Psoas muscle (tissue), 8 donors: ENCODE measurements around the gene PDZD7. TPM values are rescaled to one million over a fixed set of nuclear protein-coding genes. Genes with fewer than 3 reads are reported as not detected.
A peak's percentile ranks its signal among the peaks of the same experiment; 100 is the strongest.

Experiments used
- ATAC-seq, 4 donors: fragments of 200-7000 bp; cut with Tn5 transposase; one replicate each; pipeline ENCODE4 v1.9.1; 2020; ENCODE audit warnings: moderate library complexity in 3 of 4, mild to moderate bottlenecking in 2 of 4
- DNase-seq, 2 donors: peaks; one replicate each; pipeline ENCODE4 v3.0.0-alpha.2; 2020
- H3K27ac ChIP-seq: fragments of 200-600 bp; one replicate; pipeline ENCODE4 v1.8.0; 2022
- H3K27me3 ChIP-seq, 3 donors: fragments of 200-600 bp in 1 of 3; one replicate each; pipeline versions ENCODE4 v1.6.1 to v1.8.0; 2013 to 2022; ENCODE audit warnings: low read length in 2 of 3, mild to moderate bottlenecking in 2 of 3, moderate library complexity in 1 of 3; ENCODE audit not compliant: insufficient read depth in 3 of 3
- H3K36me3 ChIP-seq, 2 donors: fragments of 200-600 bp in 1 of 2; one replicate each; pipeline versions ENCODE4 v1.6.1 to v1.8.0; 2013 to 2022; ENCODE audit warnings: low read depth in 1 of 2, mild to moderate bottlenecking in 1 of 2, moderate library complexity in 1 of 2; ENCODE audit not compliant: insufficient read depth in 1 of 2
- H3K4me1 ChIP-seq: fragments of 200-600 bp; one replicate; pipeline ENCODE4 v1.8.0; 2022
- H3K4me3 ChIP-seq: fragments of 200-600 bp; one replicate; pipeline ENCODE4 v1.8.0; 2022; ENCODE audit warnings: mild to moderate bottlenecking
- H3K9me3 ChIP-seq: fragments of 200-600 bp; one replicate; pipeline ENCODE4 v1.8.0; 2022
- CTCF ChIP-seq: fragments of 200-600 bp; IDR thresholded peaks from one replicate; pipeline ENCODE4 v1.8.0; 2022; ENCODE audit warnings: antibody characterized with exemption
- WGBS, 3 donors: extraction: QIAGEN DNeasy Blood & Tissue Kit; methylation state at CpG; one replicate each; pipeline versions ENCODE4 v1.1.6 to v1.1.7; 2013; 5-methylcytosine and 5-hydroxymethylcytosine counted together
- intact Hi-C, 2 donors: fragments of 100-400 bp; cut with DNase I; formaldehyde crosslinking; loops; one replicate each; pipeline versions ENCODE4 v1.11.0 to v1.14.2; 2022
- polyA plus RNA-seq, 3 donors: library from polyadenylated mRNA; stranded (reverse); fragments of 200-250 nt; gene quantifications; one replicate each; pipeline ENCODE4 v1.2.3, GENCODE V29; 2013
- total RNA-seq, 4 donors: library from RNA; stranded (reverse); fragmentation: NEBNext Ultra II Directional in 2 of 4; extraction: Animal tissue kit (Norgen Biotek cat#: 25700) in 2 of 4; gene quantifications; one replicate each; pipeline versions ENCODE4 v1.2.1 to v1.2.4, GENCODE V29; 2021 to 2023
- donor health status: healthy with polysubstance abuse.
- donor health status: DM: no; HTN: no; CAD: no; lungs with moderate emphysema.
- donor health status: Bipolar disorder and iron deficiency.
- donor health status: healthy.
- donor health status: DM: yes; HTN: yes; CAD: no.
- donor health status: DM: no; HTN: no; CAD: no.
- donor health status: DM: no; HTN: no; CAD: no.
- donor health status: DM: yes; HTN: yes; CAD: no.

Gene PDZD7
- total and polyA plus RNA-seq, 7 donors: 0.04 to 0.54 (median 0.08) TPM; not detected in 2

DNA sequence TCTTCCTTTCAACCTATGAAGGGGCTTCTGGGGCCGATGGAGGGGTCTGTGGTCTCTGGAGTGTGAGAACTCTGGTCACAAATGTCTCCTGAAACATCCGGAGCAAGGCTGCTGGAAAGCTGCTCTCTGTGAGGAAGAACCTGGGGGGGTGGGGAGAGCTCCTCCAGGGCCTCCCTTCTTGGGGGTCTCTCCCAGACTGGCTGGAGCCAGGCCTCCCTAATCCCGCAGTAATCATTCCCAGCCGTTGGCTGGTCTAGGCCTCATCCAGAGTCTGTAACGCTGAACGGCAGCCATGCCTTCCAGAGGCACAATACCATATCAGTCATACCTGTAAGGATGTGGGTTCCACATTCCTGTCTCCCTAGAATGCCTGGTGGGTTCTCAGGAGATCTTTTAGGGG is 35.7 kb downstream of the PDZD7 start:
- H3K9me3 ChIP-seq: no peaks in the 10 kb centered on the region
- H3K4me1 ChIP-seq: peaks cover 8% of the 10 kb centered on the region
- no peak overlapping the region for H3K4me3 ChIP-seq
- 46 to 63% (median 46%) methylated on average over 6 of the region's 6 CpGs for WGBS, 3 donors
- DNase-seq (no peak), ATAC-seq (no peak)
- intact Hi-C loops: loop anchor here (1.0 to 2.0 kb wide), 2 partner anchors 19 to 20 kb away; no protein-coding TSS in a partner anchor
- peaks cover 6 to 44% of the 10 kb centered on the region in 2 donors for H3K36me3 ChIP-seq
- no peaks in the 10 kb centered on the region for H3K27me3 ChIP-seq
- no peak for TF ChIP-seq CTCF
- no peak overlapping the region for H3K27ac ChIP-seq

DNA sequence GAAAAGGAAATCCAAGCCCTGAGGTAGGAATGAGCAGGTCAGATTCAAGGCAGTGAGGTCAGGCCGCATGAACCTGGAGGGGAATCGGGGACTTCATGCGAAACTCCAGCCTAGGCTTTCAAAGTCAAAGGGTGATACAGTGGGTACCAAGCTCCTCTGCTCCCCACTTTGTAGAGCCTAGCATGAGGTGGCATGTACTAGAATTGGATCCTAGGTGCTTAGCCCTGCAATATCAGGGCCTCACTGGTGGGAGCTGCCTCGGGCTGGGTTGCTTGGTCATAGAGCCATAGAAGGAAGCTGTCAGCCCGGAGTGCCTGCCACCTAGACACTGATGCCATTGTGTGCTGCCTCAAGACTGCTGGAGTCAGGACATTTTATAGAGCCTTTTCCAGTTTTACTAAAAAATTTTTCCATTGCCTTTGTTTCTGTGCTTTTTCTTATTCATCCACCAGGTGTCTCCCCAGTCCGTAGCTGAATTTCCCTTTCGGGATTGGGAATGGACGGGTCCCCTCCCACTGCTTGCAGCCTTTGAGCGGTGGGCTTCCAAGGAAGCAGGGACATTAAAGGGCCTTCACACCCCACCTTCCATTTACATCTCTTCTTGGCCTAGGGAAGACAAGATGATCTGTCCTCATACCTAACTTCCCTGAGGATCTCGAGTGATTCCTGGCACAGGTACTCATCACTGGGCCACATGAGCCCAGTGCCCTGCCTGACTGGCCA is 36.8 kb downstream of the PDZD7 start:
- H3K36me3 ChIP-seq: peaks cover 6 to 55% of the 10 kb centered on the region in 2 donors
- TF ChIP-seq CTCF: peak; percentile 74
- H3K27me3 ChIP-seq: no peaks in the 10 kb centered on the region
- intact Hi-C loops: loop anchor here in 1 of 2 donors (2.0 kb wide), 1 partner anchor 21 kb away; no protein-coding TSS in a partner anchor
- DNase-seq (no peak), ATAC-seq (no peak)
- 46 to 56% (median 51%) methylated on average over 10 of the region's 10 CpGs for WGBS, 3 donors
- peaks cover 16% of the 10 kb centered on the region for H3K4me1 ChIP-seq
- no peak overlapping the region for H3K27ac ChIP-seq
- no peak overlapping the region for H3K4me3 ChIP-seq
- H3K9me3 ChIP-seq: no peaks in the 10 kb centered on the region

- no peak for TF ChIP-seq CTCF
- intact Hi-C loops: no loop called here
- H3K36me3 ChIP-seq: peaks cover 6 to 75% of the 10 kb centered on the region in 2 donors
- H3K27me3 ChIP-seq: no peaks in the 10 kb centered on the region
- H3K4me1 ChIP-seq: peaks cover 31% of the 10 kb centered on the region
- DNase-seq (no peak), ATAC-seq (no peak)
- no peak overlapping the region for H3K27ac ChIP-seq
- 84 to 85% (median 85%) methylated on average over 21 of the region's 21 CpGs for WGBS, 3 donors
- H3K9me3 ChIP-seq: no peaks in the 10 kb centered on the region
- H3K4me3 ChIP-seq: peak overlapping the region; percentile 22
Observed at GRCh38 chr10:100989088-100989487, 41.8 kb downstream of the PDZD7 start.

GRCh38 chr10:100988166-100988565 is 42.8 kb downstream of the PDZD7 start:
- no peaks in the 10 kb centered on the region for H3K27me3 ChIP-seq
- no peak for ATAC-seq
- WGBS, 3 donors: 54 to 57% (median 57%) methylated on average over 10 of the region's 10 CpGs
- no peaks in the 10 kb centered on the region for H3K9me3 ChIP-seq
- H3K27ac ChIP-seq: peak overlapping the region; percentile 80
- TF ChIP-seq CTCF: no peak
- peaks cover 0 to 74% of the 10 kb centered on the region in 2 donors for H3K36me3 ChIP-seq
- H3K4me1 ChIP-seq: peaks cover 31% of the 10 kb centered on the region
- intact Hi-C loops: no loop called here
- DNase-seq: peak in 1 of 2 donors; percentile 41
- peak overlapping the region; percentile 76 for H3K4me3 ChIP-seq
